Epidermal melanocyte (primary cell): Measurements from ENCODE around the gene PHF5A.

Experiments
- DNase-seq: peaks from one replicate; pipeline ENCODE4 v3.0.0; 2011; ENCODE audit warnings: low spot score; ENCODE audit not compliant: insufficient read length

Gene PHF5A

GRCh38 chr22:41417622-41418390, 50.7 kb downstream of the PHF5A start:
- DNase-seq: no peak

DNA sequence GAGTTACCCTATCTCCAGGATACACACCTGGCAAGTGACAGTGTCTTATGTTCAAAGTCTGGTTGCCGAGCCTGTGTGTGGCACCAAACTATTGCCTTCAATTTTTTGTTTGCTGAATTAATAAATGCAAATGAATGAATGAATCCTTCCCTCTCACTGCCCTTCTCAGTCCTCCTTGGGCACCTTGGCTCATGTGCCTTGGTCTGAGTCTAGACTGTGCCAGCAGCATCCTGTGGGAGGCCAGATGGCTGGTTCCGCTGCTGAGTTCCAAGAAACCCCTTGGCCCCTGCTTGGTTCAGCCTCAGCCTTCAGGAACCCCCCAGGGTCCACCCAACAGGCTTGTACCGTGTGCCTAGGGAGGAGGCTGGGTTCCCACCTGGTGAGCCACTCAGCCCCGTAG, 52.9 kb downstream of the PHF5A start:
- DNase-seq: no peak

GRCh38 chr22:41411021-41411851, 57.3 kb downstream of the PHF5A start:
- DNase-seq: no peak

- no peak for DNase-seq
Observed at GRCh38 chr22:41410311-41410751, 58.2 kb downstream of the PHF5A start.
